Mammary epithelial cell (primary cell): Measurements from ENCODE around the gene SYTL2.

Experiments used
- EZH2 ChIP-seq: IDR thresholded peaks from 2 replicates; pipeline ENCODE4 v1.6.1; 2012; ENCODE audit warnings: low read length, inconsistent platforms, borderline replicate concordance
- TF ChIP-seq, protein P1 (sequence below), 2 donors: IDR thresholded peaks in 1 of 2; conservative IDR thresholded peaks in 1 of 2; 2 replicates each; pipeline ENCODE4 v1.5.1; 2011 to 2012; ENCODE audit warnings: inconsistent platforms in 2 of 2, low read length in 2 of 2, mild to moderate bottlenecking in 2 of 2, control low read depth in 1 of 2, low read depth in 1 of 2; ENCODE audit not compliant: insufficient read depth in 1 of 2; ENCODE audit errors: extremely low read depth in 1 of 2

DNA sequence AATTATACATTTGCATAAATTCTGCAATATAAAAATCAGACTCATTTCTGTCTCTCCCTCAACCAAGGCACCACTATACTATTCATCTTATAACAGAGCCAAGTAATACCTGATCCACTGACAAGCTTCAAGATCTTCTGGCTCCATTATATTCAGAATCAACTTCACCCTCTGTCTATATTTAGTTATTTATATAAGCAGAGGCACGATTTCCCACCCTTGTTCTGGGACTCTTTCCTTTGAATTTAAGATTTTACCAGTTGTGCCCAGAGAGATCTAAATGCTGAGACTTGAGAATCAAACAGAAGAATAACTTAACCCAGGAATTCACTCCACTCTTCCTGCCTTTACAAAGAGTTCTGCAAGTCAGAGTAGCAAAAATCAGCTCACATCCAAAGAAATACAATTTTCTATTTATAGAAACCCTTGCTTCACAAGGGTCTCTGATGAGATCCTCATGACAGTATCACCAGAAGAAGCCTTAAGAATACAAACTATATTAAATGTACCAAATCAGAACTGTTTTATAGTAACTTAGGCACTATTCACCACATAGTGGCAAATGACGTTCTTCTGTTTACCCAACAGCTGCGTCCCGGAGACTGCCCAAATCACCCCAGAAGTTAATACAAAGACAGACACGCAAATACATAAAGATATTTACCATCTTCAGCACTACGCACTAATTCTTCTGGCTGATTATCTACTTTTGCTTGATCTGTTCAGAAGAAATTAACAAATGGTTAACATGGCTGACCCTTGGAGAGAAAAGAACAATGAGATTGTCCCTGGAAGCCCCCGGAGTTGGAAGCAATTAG lies 92.6 kb downstream of the SYTL2 start:
- TF ChIP-seq, protein P1, sequence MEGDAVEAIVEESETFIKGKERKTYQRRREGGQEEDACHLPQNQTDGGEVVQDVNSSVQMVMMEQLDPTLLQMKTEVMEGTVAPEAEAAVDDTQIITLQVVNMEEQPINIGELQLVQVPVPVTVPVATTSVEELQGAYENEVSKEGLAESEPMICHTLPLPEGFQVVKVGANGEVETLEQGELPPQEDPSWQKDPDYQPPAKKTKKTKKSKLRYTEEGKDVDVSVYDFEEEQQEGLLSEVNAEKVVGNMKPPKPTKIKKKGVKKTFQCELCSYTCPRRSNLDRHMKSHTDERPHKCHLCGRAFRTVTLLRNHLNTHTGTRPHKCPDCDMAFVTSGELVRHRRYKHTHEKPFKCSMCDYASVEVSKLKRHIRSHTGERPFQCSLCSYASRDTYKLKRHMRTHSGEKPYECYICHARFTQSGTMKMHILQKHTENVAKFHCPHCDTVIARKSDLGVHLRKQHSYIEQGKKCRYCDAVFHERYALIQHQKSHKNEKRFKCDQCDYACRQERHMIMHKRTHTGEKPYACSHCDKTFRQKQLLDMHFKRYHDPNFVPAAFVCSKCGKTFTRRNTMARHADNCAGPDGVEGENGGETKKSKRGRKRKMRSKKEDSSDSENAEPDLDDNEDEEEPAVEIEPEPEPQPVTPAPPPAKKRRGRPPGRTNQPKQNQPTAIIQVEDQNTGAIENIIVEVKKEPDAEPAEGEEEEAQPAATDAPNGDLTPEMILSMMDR (conservative IDR thresholded peaks at IDR 0.05 in 1 of 2, IDR thresholded peaks at IDR 0.05 in 1 of 2; ENCODE audit: extremely low read depth in 1 of 2, insufficient read depth in 1 of 2, low read depth in 1 of 2, low read length in 2 of 2) = no peak
- TF ChIP-seq EZH2 = no peak
